ENCODE measurements around the gene KCNN1. TPM values are rescaled to one million over a fixed set of nuclear protein-coding genes. Genes with fewer than 3 reads are reported as not detected.

KCNN1 gene
- total and polyA plus RNA-seq, 2 of the 13 experiments (the other 11 are each of a cell fraction or from before 2014, with no cell fraction given), result 0.04 TPM; not detected in 1

- no peak overlapping the region for H3K9ac ChIP-seq (ENCODE audit: insufficient read depth, low read depth, low read length)
- no peaks in the 10 kb centered on the region; a peak in 1 of 5 replicates for H3K27me3 ChIP-seq (ENCODE audit: control insufficient read depth in 1 of 2, insufficient read depth in 2 of 2, low read length in 2 of 2)
- no peak overlapping the region for H3K4me2 ChIP-seq (ENCODE audit: low read depth, low read length)
- 67% methylated on average over 6 of the region's 7 CpGs for WGBS (ENCODE audit: low lambda C conversion rate)
- no peaks in the 10 kb centered on the region for H3K9me3 ChIP-seq (ENCODE audit: low read length)
- H2AFZ ChIP-seq (ENCODE audit: low read length), result no peak overlapping the region
- intact Hi-C loops (cut with micrococcal nuclease; ENCODE audit: unreplicated experiment), result loop anchor here (1.0 kb wide), 1 partner anchor 59 kb away; no protein-coding TSS in a partner anchor
- H3K4me3 ChIP-seq (replicated peaks in 1 of 3; ENCODE audit: insufficient read depth in 1 of 3, low read depth in 2 of 3, low read length in 3 of 3), result no peak overlapping the region
- POLR2A ChIA-PET, result interaction anchor here (1.0 kb wide), 1 partner anchor 60 kb away, joined by 3 read pairs; no protein-coding TSS in a partner anchor
- peak; percentile 74 for FAIRE-seq
- H3K4me1 ChIP-seq (ENCODE audit: insufficient read depth, low read length), result peaks cover 22% of the 10 kb centered on the region
- H3K79me2 ChIP-seq (ENCODE audit: insufficient read depth, low read length), result peaks cover 3% of the 10 kb centered on the region
- H4K20me1 ChIP-seq (ENCODE audit: insufficient read depth, low read length), result no peaks in the 10 kb centered on the region
- in situ Hi-C loops (cut with HindIII; ENCODE audit: extremely low pct_ligation_motif_present, low pct_unique_long_range_greater_than_20kb), result loop anchor here (25.0 kb wide), 1 partner anchor 124 kb away; no protein-coding TSS in a partner anchor
- H3K36me3 ChIP-seq (replicated peaks in 1 of 2; ENCODE audit: control insufficient read depth in 1 of 2, insufficient read depth in 2 of 2, low read length in 2 of 2), result peaks cover 2 to 3% of the 10 kb centered on the region in 2 experiments; a peak in 2 of 5 replicates
- DNase-seq (ENCODE audit: low spot score), result peak; percentile 46
- no TSS peak for BruUV-seq (replicated peaks)
- H3K27ac ChIP-seq (ENCODE audit: extremely low read length, insufficient read depth, low read length), result no peak overlapping the region
- ATAC-seq, result peak; percentile 88
- CTCF ChIA-PET (ENCODE audit: low intra/inter-chr PET ratio, low total read pairs), result interaction anchor here (1.1 to 5.2 kb wide), 3 partner anchors 58 to 121 kb away, joined by 4 to 91 read pairs (median 5); no protein-coding TSS in a partner anchor
- TF ChIP-seq RFX3 (CRISPR knock-in tag; IDR thresholded peaks at IDR 0.05) (no peak), ZNF772 (CRISPR knock-in tag; IDR thresholded peaks at IDR 0.05) (0 out of 2 replicates have a peak, but pooled peaks have one; percentile 37), DRAP1 (CRISPR knock-in tag; IDR thresholded peaks at IDR 0.05) (0 out of 2 replicates have a peak, but pooled peaks have one; percentile 24), SP5 (CRISPR knock-in tag; IDR thresholded peaks at IDR 0.05; ENCODE audit: borderline replicate concordance, low read depth) (no peak), SAP130 (CRISPR knock-in tag; IDR thresholded peaks at IDR 0.05; ENCODE audit: low read depth) (no peak), GZF1 (CRISPR knock-in tag; IDR thresholded peaks at IDR 0.05) (no peak), ZNF33A (CRISPR knock-in tag; IDR thresholded peaks at IDR 0.05; ENCODE audit: borderline replicate concordance) (no peak), CEBPZ (IDR thresholded peaks at IDR 0.05; ENCODE audit: low read length) (no peak), DR1 (CRISPR knock-in tag; IDR thresholded peaks at IDR 0.05) (no peak), ZBTB14 (CRISPR knock-in tag; IDR thresholded peaks at IDR 0.05) (no peak), CSRNP2 (CRISPR knock-in tag; conservative IDR thresholded peaks at IDR 0.05; ENCODE audit: low read depth) (no peak), RAD21 (CRISPR knock-in tag; IDR thresholded peaks at IDR 0.05) (peak; percentile 94), ZNF10 (CRISPR knock-in tag; IDR thresholded peaks at IDR 0.05; ENCODE audit: borderline replicate concordance, low read depth) (no peak), ZNF350 (CRISPR knock-in tag; IDR thresholded peaks at IDR 0.05; ENCODE audit: borderline replicate concordance, low read depth) (0 out of 2 replicates have a peak, but pooled peaks have one; percentile 35), TOE1 (CRISPR knock-in tag; IDR thresholded peaks at IDR 0.05) (no peak), ZNF570 (CRISPR knock-in tag; IDR thresholded peaks at IDR 0.05; ENCODE audit: borderline replicate concordance) (no peak)
Observed at GRCh38 chr19:17938092-17938845, 28.6 kb upstream of the KCNN1 start.
